B cell (primary cell): Measurements from ENCODE around the gene TTC23. TPM values are rescaled to one million over a fixed set of nuclear protein-coding genes. Genes with fewer than 3 reads are reported as not detected.

Experiments
- ATAC-seq: fragments of 200-7000 bp; cut with Tn5 transposase; one replicate; pipeline ENCODE4 v1.10.0; 2021; ENCODE audit warnings: low read depth, mild to moderate bottlenecking, moderate number of reproducible peaks, moderate library complexity
- CTCF ChIA-PET: fragments of 350-600 bp; sonication (Branson Sonifier 250); formaldehyde crosslinking; loops from one replicate; lab custom pipeline; 2021; ENCODE audit warnings: antibody characterized with exemption, inconsistent platforms; lab: Charles Lee
- POLR2A ChIA-PET: fragments of 350-600 bp; sonication (Branson Sonifier 250); formaldehyde crosslinking; loops from one replicate; lab custom pipeline; 2021; ENCODE audit warnings: antibody characterized with exemption; lab: Charles Lee
- DNase-seq: peaks from one replicate; pipeline ENCODE4 v3.0.0; 2013
- H2AFZ ChIP-seq: 2 replicates; pipeline ENCODE4 v1.6.1; 2012; ENCODE audit warnings: mild to moderate bottlenecking, low read depth, low read length; ENCODE audit not compliant: insufficient read depth, poor library complexity, severe bottlenecking
- H3K27ac ChIP-seq, 2 donors: 1 replicate in 1 of 2; 2 replicates in 1 of 2; pipeline ENCODE4 v1.5.1; 2012 to 2013; ENCODE audit warnings: low read length in 2 of 2, mild to moderate bottlenecking in 2 of 2, moderate library complexity in 1 of 2
- H3K27me3 ChIP-seq, 4 experiments: fragments of 200-600 bp in 1 of 4; sonication (generic) in 1 of 4; replicated peaks in 1 of 4; 1 replicate in 2 of 4; 2 replicates in 2 of 4; pipeline versions ENCODE4 v1.6.1 to v1.7.0; 2013 to 2016; ENCODE audit warnings: low read length in 3 of 4, mild to moderate bottlenecking in 2 of 4, mixed read lengths in 1 of 4, moderate library complexity in 1 of 4; ENCODE audit not compliant: insufficient read depth in 4 of 4, control insufficient read depth in 3 of 4; ENCODE audit errors: control extremely low read depth in 1 of 4
- H3K36me3 ChIP-seq, 2 experiments: replicated peaks in 1 of 2; 1 replicate in 1 of 2; 2 replicates in 1 of 2; pipeline versions ENCODE4 v1.6.1 to v1.7.1; 2013; ENCODE audit warnings: low read length in 1 of 2; ENCODE audit not compliant: insufficient read depth in 2 of 2, control insufficient read depth in 1 of 2; ENCODE audit errors: control extremely low read depth in 1 of 2, extremely low read depth in 1 of 2
- H3K4me1 ChIP-seq, 2 donors: fragments of 200-600 bp in 1 of 2; sonication (generic) in 1 of 2; 1 replicate in 1 of 2; 2 replicates in 1 of 2; pipeline versions ENCODE4 v1.5.1 to v1.6.1; 2013 to 2017; ENCODE audit warnings: low read length in 2 of 2; ENCODE audit not compliant: control insufficient read depth in 2 of 2, insufficient read depth in 2 of 2
- H3K4me2 ChIP-seq: replicated peaks from 2 replicates; pipeline ENCODE3; 2012; ENCODE audit warnings: mild to moderate bottlenecking, low read depth, low read length; ENCODE audit not compliant: poor library complexity, severe bottlenecking
- H3K4me3 ChIP-seq, 5 experiments: fragments of 200-600 bp in 1 of 5; sonication (generic) in 1 of 5; 1 replicate in 3 of 5; 2 replicates in 2 of 5; pipeline versions ENCODE4 v1.5.1 to v1.7.0; 2011 to 2016; ENCODE audit warnings: low read length in 4 of 5, mild to moderate bottlenecking in 4 of 5, low read depth in 2 of 5, control low read depth in 1 of 5, moderate library complexity in 1 of 5; ENCODE audit not compliant: insufficient read depth in 1 of 5; ENCODE audit errors: control extremely low read depth in 1 of 5, extremely low read depth in 1 of 5
- H3K79me2 ChIP-seq: fragments of 200-600 bp; sonication (generic); one replicate; pipeline ENCODE4 v1.6.0; 2016; ENCODE audit warnings: low read length; ENCODE audit not compliant: control insufficient read depth, insufficient read depth
- H3K9ac ChIP-seq: fragments of 200-600 bp; sonication (generic); 2 replicates; pipeline ENCODE4 v1.6.1; 2017; ENCODE audit warnings: mild to moderate bottlenecking, low read length, moderate library complexity
- H3K9me3 ChIP-seq, 3 donors: one replicate each; pipeline versions ENCODE4 v1.6.1 to v1.7.1; 2013; ENCODE audit warnings: low read length in 2 of 3; ENCODE audit not compliant: control insufficient read depth in 2 of 3, insufficient read depth in 1 of 3; ENCODE audit errors: control extremely low read depth in 1 of 3
- H4K20me1 ChIP-seq: 2 replicates; pipeline ENCODE4 v1.6.0; 2012; ENCODE audit warnings: mild to moderate bottlenecking, low read length; ENCODE audit not compliant: insufficient read depth, control insufficient read depth, poor library complexity, severe bottlenecking
- H3K27ac Mint-ChIP-seq: one replicate; pipeline ENCODE4 v1.8.0; 2021; ENCODE audit warnings: mixed read lengths
- H3K27me3 Mint-ChIP-seq: one replicate; pipeline ENCODE4 v1.8.0; 2021; ENCODE audit warnings: mixed read lengths
- H3K4me1 Mint-ChIP-seq: one replicate; pipeline ENCODE4 v1.8.0; 2021; ENCODE audit warnings: mixed read lengths
- H3K4me3 Mint-ChIP-seq: one replicate; pipeline ENCODE4 v1.8.0; 2021; ENCODE audit warnings: mixed read lengths
- H3K9me3 Mint-ChIP-seq: one replicate; pipeline ENCODE4 v1.8.0; 2022; ENCODE audit warnings: mixed read lengths; ENCODE audit not compliant: insufficient read depth
- CTCF ChIP-seq: fragments of 200-600 bp; IDR thresholded peaks from one replicate; pipeline ENCODE4 v1.8.0; 2022; ENCODE audit warnings: antibody characterized with exemption, mild to moderate bottlenecking
- EZH2 ChIP-seq: IDR thresholded peaks from 2 replicates; pipeline ENCODE4 v1.6.1; 2012; ENCODE audit warnings: borderline replicate concordance, low read depth, mild to moderate bottlenecking, moderate library complexity, low read length; ENCODE audit not compliant: insufficient read depth, poor library complexity, severe bottlenecking
- intact Hi-C: fragments of 100-400 bp; cut with micrococcal nuclease; formaldehyde crosslinking; loops from one replicate; pipeline ENCODE4 v1.10.0; 2022
- polyA plus RNA-seq: library from polyadenylated mRNA; depleted of rRNA; stranded (reverse); fragments of >200 nt; gene quantifications from 2 replicates; pipeline ENCODE4 v1.2.3, GENCODE V29; 2012
- total RNA-seq, 2 donors: library from RNA; stranded (reverse); fragments of 120-200 nt in 1 of 2; gene quantifications; 1 replicate in 1 of 2; 2 replicates in 1 of 2; pipeline versions ENCODE4 v1.2.3 to v1.2.4, GENCODE V29; 2013 to 2022

TTC23 gene
- total and polyA plus RNA-seq, 2 donors (not counting 1 experiment from before 2014, with no cell fraction given): 0.15 to 1.9 TPM

DNA sequence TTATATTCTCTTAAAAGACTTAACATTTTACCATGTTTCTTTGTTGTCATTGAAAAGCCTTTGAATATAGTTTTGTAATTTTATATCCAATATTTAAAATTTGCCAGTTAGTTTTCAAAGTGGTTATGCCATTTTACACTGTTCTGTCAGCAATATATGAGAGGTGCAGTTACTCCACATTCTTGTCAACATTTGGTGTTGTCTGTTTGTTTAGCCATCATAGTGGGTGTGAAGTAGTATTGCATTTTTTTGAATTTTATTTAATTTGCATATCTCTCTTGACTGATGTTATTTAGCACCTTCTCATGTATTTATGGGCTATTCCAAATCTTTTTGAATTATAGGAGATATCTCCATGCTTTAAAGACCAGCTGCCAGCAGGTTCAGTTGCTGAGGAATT lies 42.3 kb upstream of the TTC23 start:
- no peaks in the 10 kb centered on the region for H3K79me2 ChIP-seq
- peaks cover 5 to 6% of the 10 kb centered on the region in 2 experiments for H3K36me3 ChIP-seq
- intact Hi-C loops: no loop called here
- H3K9me3 ChIP-seq: peaks cover 0 to 3% (median 0%) of the 10 kb centered on the region in 3 donors
- ChIA-PET POLR2A (interaction anchor here (0.7 kb wide), 1 partner anchor 233 kb away, joined by 5 read pairs; no protein-coding TSS in a partner anchor), CTCF (interaction anchor here (1.2 to 1.3 kb wide), 2 partner anchors 413 to 466 kb away, joined by 3 to 9 read pairs; no protein-coding TSS in a partner anchor)
- ATAC-seq (no peak), DNase-seq (no peak)
- no peaks in the 10 kb centered on the region for H3K27me3 Mint-ChIP-seq
- no peak overlapping the region for H3K27ac Mint-ChIP-seq
- H3K4me3 Mint-ChIP-seq: no peak overlapping the region
- H3K4me3 ChIP-seq: no peak overlapping the region
- no peak for TF ChIP-seq EZH2
- TF ChIP-seq CTCF: no peak
- peaks cover 4% of the 10 kb centered on the region for H3K9me3 Mint-ChIP-seq
- H4K20me1 ChIP-seq: no peaks in the 10 kb centered on the region
- H3K27ac ChIP-seq: no peak overlapping the region
- no peaks in the 10 kb centered on the region for H3K27me3 ChIP-seq
- H3K9ac ChIP-seq: no peak overlapping the region
- H2AFZ ChIP-seq: no peak overlapping the region
- no peaks in the 10 kb centered on the region for H3K4me1 ChIP-seq
- H3K4me2 ChIP-seq: no peak overlapping the region
- H3K4me1 Mint-ChIP-seq: peaks cover 24% of the 10 kb centered on the region

DNA sequence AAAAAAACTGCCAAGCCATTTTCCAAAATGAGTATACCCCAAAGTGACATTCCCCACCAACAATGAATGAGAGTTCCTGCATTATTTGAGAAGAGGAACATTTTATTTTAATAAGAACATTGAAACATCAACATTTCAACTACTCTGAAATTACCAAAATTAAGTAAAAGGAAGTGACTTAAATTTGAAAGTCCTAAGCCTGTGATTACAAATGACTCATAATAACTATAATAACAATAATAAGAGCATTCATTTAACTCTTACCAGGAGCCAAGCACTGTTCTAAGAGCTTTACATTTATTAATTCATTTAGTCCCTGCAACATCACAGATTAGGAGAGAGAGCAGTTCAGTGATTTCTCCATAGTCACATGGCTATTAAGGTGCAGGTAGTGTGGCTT lies 34.3 kb upstream of the TTC23 start:
- Mint-ChIP-seq H3K27ac (no peak overlapping the region), H3K9me3 (peaks cover 3% of the 10 kb centered on the region), H3K4me3 (no peak overlapping the region), H3K27me3 (no peaks in the 10 kb centered on the region), H3K4me1 (peaks cover 7% of the 10 kb centered on the region)
- no peak overlapping the region for H3K9ac ChIP-seq
- intact Hi-C loops: no loop called here
- H3K27ac ChIP-seq: no peak overlapping the region
- H3K4me3 ChIP-seq: no peak overlapping the region
- H2AFZ ChIP-seq: no peak overlapping the region
- no peaks in the 10 kb centered on the region for H3K79me2 ChIP-seq
- POLR2A ChIA-PET: no interaction called here
- peaks cover 0 to under 1% (median 0%) of the 10 kb centered on the region in 3 donors for H3K9me3 ChIP-seq
- H4K20me1 ChIP-seq: no peaks in the 10 kb centered on the region
- no peaks in the 10 kb centered on the region for H3K27me3 ChIP-seq
- no peak for TF ChIP-seq EZH2
- TF ChIP-seq CTCF: no peak
- ATAC-seq (no peak), DNase-seq (no peak)
- CTCF ChIA-PET: interaction anchor here (1.2 to 8.4 kb wide), 3 partner anchors 10 to 420 kb away, joined by 3 to 187 read pairs (median 34); no protein-coding TSS in a partner anchor
- no peak overlapping the region for H3K4me2 ChIP-seq
- H3K4me1 ChIP-seq: no peaks in the 10 kb centered on the region
- H3K36me3 ChIP-seq: peaks cover 0 to 2% of the 10 kb centered on the region in 2 experiments
